DND-41 (cell line): ENCODE results near the gene ACAD11.
"Not testable (repeated sequence)": the region's sequence is repeated elsewhere in the genome, so short reads cannot be mapped to it uniquely, and the experiment has no call there.

Source experiments
- CTCF ChIP-seq: IDR thresholded peaks from 2 replicates; pipeline ENCODE4 v1.5.1; 2012; ENCODE audit warnings: borderline replicate concordance, low read length, moderate library complexity, mild to moderate bottlenecking; ENCODE audit not compliant: poor library complexity, severe bottlenecking; ENCODE audit errors: extremely low read depth
- EZH2 ChIP-seq: IDR thresholded peaks from 3 replicates; pipeline ENCODE4 v1.6.1; 2012; ENCODE audit warnings: borderline replicate concordance, low read depth, mild to moderate bottlenecking, moderate library complexity, low read length, inconsistent platforms; ENCODE audit not compliant: severe bottlenecking

DNA sequence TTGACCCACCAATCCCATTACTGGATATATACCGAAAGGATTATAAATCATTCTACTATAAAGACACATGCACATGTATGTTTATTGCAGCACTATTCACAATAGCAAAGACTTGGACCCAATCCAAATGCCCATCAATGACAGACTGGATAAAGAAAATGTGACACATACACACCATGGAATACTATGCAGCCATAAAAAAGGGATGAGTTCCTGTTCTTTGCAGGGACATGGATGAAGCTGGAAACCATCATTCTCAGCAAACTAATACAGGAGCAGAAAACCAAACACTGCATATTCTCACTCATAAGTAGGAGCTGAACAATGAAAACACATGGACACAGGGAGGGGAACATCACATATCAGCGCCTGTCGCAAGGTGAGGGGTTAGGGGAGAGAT, 44.3 kb downstream of the ACAD11 start:
- TF ChIP-seq CTCF, EZH2: not testable (repeated sequence)
